GM12875 (cell line): ENCODE results near the gene OTC.

Experiments
- H3K4me3 ChIP-seq: one replicate; pipeline ENCODE4 v1.5.1; 2011; ENCODE audit warnings: low read depth, low read length, control low read depth
- TF ChIP-seq, protein P1 (sequence below): IDR thresholded peaks from 2 replicates; pipeline ENCODE4 v1.5.1; 2011; ENCODE audit warnings: low read depth, mild to moderate bottlenecking, control low read depth, inconsistent platforms, low read length, moderate library complexity, borderline replicate concordance; ENCODE audit not compliant: insufficient read depth

OTC gene

DNA sequence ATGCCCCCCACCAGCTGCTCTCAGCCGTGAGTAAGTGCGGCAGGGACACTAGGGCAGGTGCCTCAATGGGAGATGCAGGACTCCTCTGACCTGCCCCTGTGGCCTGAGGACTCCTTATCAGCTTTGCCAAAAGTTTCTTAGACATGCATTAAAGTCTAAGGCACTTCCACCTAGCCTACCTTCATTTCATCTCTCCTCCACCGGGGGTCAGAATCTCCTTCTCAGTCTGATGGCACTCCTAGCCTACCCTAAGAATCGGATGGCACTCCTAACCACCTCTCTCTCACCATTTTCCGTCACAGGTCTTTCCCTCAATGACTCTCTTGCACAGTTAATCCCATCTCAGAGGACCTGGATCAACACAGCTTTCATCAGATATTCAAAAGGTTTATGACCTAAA is 85.9 kb downstream of the OTC start:
- no peak overlapping the region for H3K4me3 ChIP-seq
- TF ChIP-seq, protein P1, sequence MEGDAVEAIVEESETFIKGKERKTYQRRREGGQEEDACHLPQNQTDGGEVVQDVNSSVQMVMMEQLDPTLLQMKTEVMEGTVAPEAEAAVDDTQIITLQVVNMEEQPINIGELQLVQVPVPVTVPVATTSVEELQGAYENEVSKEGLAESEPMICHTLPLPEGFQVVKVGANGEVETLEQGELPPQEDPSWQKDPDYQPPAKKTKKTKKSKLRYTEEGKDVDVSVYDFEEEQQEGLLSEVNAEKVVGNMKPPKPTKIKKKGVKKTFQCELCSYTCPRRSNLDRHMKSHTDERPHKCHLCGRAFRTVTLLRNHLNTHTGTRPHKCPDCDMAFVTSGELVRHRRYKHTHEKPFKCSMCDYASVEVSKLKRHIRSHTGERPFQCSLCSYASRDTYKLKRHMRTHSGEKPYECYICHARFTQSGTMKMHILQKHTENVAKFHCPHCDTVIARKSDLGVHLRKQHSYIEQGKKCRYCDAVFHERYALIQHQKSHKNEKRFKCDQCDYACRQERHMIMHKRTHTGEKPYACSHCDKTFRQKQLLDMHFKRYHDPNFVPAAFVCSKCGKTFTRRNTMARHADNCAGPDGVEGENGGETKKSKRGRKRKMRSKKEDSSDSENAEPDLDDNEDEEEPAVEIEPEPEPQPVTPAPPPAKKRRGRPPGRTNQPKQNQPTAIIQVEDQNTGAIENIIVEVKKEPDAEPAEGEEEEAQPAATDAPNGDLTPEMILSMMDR = no peak

DNA sequence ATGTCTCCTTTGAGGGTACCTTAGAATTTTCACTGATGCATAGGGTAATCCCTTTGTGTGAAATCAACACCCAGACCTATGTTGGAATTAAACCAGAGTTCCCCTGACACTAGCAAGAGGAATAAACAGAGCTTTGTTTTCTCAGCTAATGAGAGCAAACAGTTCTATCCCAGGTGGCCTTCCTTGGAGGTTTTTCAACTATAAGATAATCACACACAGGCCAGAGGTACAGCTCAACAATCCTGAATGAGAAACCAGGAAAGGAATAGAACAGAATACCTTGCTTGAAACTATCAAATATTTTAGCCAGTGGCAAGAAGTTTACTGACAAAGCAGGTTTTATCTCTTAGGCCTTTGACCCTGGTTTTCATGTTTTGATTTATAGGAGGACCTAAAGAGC is 100.2 kb downstream of the OTC start:
- H3K4me3 ChIP-seq = no peak overlapping the region
- TF ChIP-seq, protein P1 = no peak

DNA sequence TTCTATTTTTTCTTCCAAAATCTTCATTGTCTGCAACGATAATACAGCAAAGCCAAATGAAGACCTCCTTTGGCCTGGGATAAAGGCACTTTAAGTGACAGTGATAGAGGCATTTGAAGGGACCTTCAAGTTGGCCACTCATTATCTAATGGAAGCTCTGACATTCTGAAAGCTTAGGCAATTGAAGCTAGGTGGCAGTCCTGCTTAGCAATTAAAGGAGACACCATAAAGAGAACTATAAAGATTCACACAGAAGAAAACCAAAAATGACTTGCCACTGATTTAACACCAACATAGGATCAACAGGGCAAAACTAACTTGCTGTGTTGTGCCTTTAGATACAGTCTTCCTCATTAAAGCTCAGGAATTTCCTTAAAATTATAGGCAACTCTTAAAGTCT is 105.7 kb downstream of the OTC start:
- TF ChIP-seq, protein P1 = no peak
- no peak overlapping the region for H3K4me3 ChIP-seq

DNA sequence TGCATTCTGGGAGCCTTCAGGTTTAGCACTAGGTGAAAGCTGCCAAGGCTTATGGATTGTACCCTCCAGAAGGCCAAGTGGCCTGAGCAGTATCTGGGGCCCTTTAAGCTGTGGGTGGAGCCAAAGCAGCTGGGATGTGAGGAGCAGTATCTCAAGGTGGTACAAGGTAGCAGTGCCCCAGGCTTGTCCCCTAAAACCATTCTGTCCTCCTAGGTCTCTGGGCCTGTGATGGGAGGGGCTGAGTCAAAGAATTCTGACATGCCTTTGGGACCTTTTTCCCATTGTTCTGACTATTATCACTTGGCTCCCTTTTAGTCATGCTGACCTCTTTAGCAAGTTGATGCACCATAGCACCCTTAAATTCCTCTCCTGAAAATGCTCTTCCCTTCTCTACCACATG is 109.9 kb downstream of the OTC start:
- TF ChIP-seq, protein P1 = no peak
- H3K4me3 ChIP-seq = no peak overlapping the region

DNA sequence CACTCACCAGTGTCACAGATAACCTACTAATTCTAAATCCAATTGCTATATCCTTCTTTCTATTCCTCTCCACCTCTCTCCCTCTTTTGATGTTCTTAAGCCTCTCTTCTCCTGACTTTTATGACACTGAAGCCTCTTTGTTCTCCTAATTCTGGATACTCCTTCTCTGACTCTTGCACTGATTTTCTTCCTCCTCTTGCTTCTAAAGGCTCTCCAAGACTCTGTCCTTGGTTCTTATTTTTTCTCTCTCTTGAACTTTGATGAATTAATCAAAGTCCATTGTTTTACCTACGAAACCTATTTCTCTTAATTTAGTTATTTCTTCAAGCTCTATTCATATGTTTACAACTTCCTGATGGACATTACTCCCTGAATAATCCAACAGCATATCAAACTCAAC is 113.3 kb downstream of the OTC start:
- TF ChIP-seq, protein P1 = no peak
- no peak overlapping the region for H3K4me3 ChIP-seq

DNA sequence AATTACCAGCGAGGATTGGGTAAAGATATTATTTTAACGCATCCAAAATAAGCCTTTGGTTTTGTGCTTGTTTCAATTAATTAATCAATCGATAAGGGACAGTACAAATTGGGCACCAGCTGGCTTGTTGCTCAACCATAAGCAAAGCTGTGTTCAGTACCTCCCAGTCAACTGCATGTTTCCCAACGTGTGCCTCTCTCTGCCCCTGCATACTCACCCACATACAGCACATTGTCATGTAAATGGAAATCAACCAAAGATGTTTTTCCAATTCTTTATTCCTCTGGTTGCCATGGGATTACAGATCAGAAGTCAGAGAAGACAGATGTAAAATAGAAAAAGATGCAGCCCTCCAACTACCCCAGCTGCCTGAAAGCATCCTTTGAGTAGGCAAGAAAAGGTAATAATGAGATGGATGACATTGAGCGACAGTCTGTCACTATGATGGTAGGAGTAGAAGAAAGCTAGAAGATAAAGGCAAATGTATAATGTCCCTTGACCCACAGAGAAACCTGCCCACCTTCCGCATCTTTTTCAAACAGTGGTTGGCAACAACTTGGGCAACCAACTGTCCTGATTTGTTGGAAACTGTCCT is 116.3 kb downstream of the OTC start:
- H3K4me3 ChIP-seq = no peak overlapping the region
- TF ChIP-seq, protein P1 = no peak
